Measurements from ENCODE around the gene FRRS1L. TPM values are rescaled to one million over a fixed set of nuclear protein-coding genes. Genes with fewer than 3 reads are reported as not detected.
A peak's percentile ranks its signal among the peaks of the same experiment; 100 is the strongest.

The FRRS1L gene
- total and polyA plus RNA-seq, 8 donors, result 0.47 to 7.2 (median 3.1) TPM; not detected in 1

- DNase-seq (no peak), ATAC-seq (no peak)
- no peaks in the 10 kb centered on the region for H3K27me3 ChIP-seq
- no peak for TF ChIP-seq CTCF (IDR thresholded peaks at IDR 0.05)
- intact Hi-C loops (cut with DNase I), result no loop called here
- no peak overlapping the region for H3K27ac ChIP-seq
- H3K9me3 ChIP-seq, result no peaks in the 10 kb centered on the region
- no peak overlapping the region for H3K4me3 ChIP-seq
- H3K4me1 ChIP-seq, result no peaks in the 10 kb centered on the region
- peaks cover 0 to 43% of the 10 kb centered on the region in 2 donors for H3K36me3 ChIP-seq
Observed at GRCh38 chr9:109085510-109085909, 81.5 kb downstream of the FRRS1L start.

GRCh38 chr9:109083813-109084405 lies 83.1 kb downstream of the FRRS1L start:
- peaks cover 0 to 36% of the 10 kb centered on the region in 2 donors for H3K36me3 ChIP-seq
- peak; percentile 71 for ATAC-seq
- intact Hi-C loops (cut with DNase I), result no loop called here

GRCh38 chr9:109083141-109083540 lies 83.9 kb downstream of the FRRS1L start:
- H3K27ac ChIP-seq, result no peak overlapping the region
- no peak for ATAC-seq
- peaks cover 0 to 36% of the 10 kb centered on the region in 2 donors for H3K36me3 ChIP-seq
- DNase-seq, result no peak
- H3K4me3 ChIP-seq, result no peak overlapping the region
- no peak for TF ChIP-seq CTCF (IDR thresholded peaks at IDR 0.05)
- no peaks in the 10 kb centered on the region for H3K27me3 ChIP-seq
- H3K9me3 ChIP-seq, result no peaks in the 10 kb centered on the region
- intact Hi-C loops (cut with DNase I), result no loop called here
- no peaks in the 10 kb centered on the region for H3K4me1 ChIP-seq

More at GRCh38 chr9:109083813-109084405, 83.1 kb downstream of the FRRS1L start:
- no peak overlapping the region for H3K4me3 ChIP-seq
- H3K9me3 ChIP-seq, result no peaks in the 10 kb centered on the region
- no peaks in the 10 kb centered on the region for H3K27me3 ChIP-seq
- no peaks in the 10 kb centered on the region for H3K4me1 ChIP-seq
- TF ChIP-seq CTCF (IDR thresholded peaks at IDR 0.05), result no peak
- H3K27ac ChIP-seq, result no peak overlapping the region
- no peak for DNase-seq

GRCh38 chr9:109082091-109082620 lies 84.9 kb downstream of the FRRS1L start:
- H3K4me3 ChIP-seq, result no peak overlapping the region
- intact Hi-C loops (cut with DNase I), result no loop called here
- DNase-seq, result no peak
- TF ChIP-seq CTCF (IDR thresholded peaks at IDR 0.05), result no peak
- H3K36me3 ChIP-seq, result peaks cover 0 to 29% of the 10 kb centered on the region in 2 donors
- no peaks in the 10 kb centered on the region for H3K4me1 ChIP-seq
- no peak overlapping the region for H3K27ac ChIP-seq
- H3K27me3 ChIP-seq, result no peaks in the 10 kb centered on the region
- ATAC-seq, result no peak
- H3K9me3 ChIP-seq, result no peaks in the 10 kb centered on the region

Other genes starting within 250 kb of the FRRS1L start
- gene ELP1, start 233.1 kb downstream of the FRRS1L start, total RNA-seq, result 10 to 100 TPM; 22.9 to 25.1 TPM
- 10 to 100 TPM; 42.4 to 50.6 (median 45.2) TPM for gene ELP1, start 233.1 kb downstream of the FRRS1L start, polyA plus RNA-seq (ENCODE audit: insufficient read length in 6 of 6)
- gene ABITRAM, start 232.8 kb downstream of the FRRS1L start, total RNA-seq, result 10 to 100 TPM; 13.1 to 17.1 TPM
- gene ABITRAM, start 232.8 kb downstream of the FRRS1L start, polyA plus RNA-seq (ENCODE audit: insufficient read length in 6 of 6), result 10 to 100 TPM; 28.1 to 32.0 (median 30.4) TPM
- 10 to 100 TPM; 47.7 to 48.0 TPM for gene CTNNAL1, start 153.8 kb downstream of the FRRS1L start, total RNA-seq
- 100 to 1,000 TPM in 1 of 6 donors, 10 to 100 TPM in 5; 78.7 to 102 (median 92.7) TPM for gene CTNNAL1, start 153.8 kb downstream of the FRRS1L start, polyA plus RNA-seq (ENCODE audit: insufficient read length in 6 of 6)
- gene TMEM245, start 47.3 kb downstream of the FRRS1L start, total RNA-seq, result 10 to 100 TPM; 61.0 to 88.1 TPM
- 10 to 100 TPM; 69.6 to 89.2 (median 81.7) TPM for gene TMEM245, start 47.3 kb downstream of the FRRS1L start, polyA plus RNA-seq (ENCODE audit: insufficient read length in 6 of 6)
- 10 to 100 TPM; 11.6 to 17.7 TPM for gene EPB41L4B, start 153.8 kb upstream of the FRRS1L start, total RNA-seq
- gene EPB41L4B, start 153.8 kb upstream of the FRRS1L start, polyA plus RNA-seq (ENCODE audit: insufficient read length in 6 of 6), result 10 to 100 TPM; 10.3 to 17.6 (median 15.3) TPM